HG03060 (cell line): ENCODE results near the gene ZNF672.
"Not testable (repeated sequence)": the region's sequence is repeated elsewhere in the genome, so short reads cannot be mapped to it uniquely, and the experiment has no call there.

ENCODE experiments used
- ATAC-seq: cut with Tn5 transposase; IDR thresholded peaks from one replicate; pipeline ENCODE4 v1.9.1; 2021; ENCODE audit warnings: low read depth, moderate number of reproducible peaks; ENCODE audit not compliant: unreplicated experiment

Gene ZNF672

DNA sequence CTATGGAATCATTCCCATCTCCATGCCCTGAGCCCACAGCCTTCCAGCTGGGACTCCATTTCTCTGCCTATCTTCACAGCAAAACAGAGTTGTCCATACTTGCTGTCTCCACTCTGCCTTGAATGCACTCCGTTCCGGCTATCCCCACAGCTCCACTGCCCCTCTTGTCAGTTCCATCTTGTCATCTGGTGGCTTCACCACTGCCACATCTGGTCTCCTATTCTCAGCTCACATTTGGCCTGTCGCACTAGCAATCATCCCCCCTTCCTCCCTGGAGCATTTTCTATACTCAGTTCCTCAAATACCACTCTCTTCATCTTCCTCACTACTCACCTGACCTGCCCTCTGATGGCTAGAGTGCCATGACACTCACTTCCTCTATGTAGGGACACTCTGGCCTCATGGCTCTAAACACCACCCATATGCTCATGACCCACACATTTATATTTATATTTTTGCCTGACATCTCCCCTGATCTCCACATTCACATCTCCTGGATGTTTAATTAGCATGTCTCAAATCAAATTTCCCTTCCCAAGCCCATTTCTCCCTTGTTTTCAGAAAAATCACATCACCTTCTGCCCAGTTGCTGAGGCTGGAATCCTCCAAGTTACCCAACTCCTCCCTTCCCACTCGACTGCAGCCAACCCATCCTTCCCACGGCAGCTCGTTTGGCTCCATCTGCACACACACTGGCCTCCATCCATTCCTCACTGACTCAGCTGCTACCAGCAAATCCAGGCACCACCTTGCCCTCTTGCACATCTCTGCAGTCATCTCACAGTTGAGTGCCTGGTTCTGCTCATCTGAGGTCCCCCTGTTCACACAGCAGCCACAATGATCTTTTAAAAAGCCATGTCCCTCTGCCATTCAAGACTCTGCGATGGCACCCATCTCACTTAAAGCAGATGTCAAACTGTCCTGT is 14.7 kb downstream of the ZNF672 start:
- ATAC-seq = no peak

DNA sequence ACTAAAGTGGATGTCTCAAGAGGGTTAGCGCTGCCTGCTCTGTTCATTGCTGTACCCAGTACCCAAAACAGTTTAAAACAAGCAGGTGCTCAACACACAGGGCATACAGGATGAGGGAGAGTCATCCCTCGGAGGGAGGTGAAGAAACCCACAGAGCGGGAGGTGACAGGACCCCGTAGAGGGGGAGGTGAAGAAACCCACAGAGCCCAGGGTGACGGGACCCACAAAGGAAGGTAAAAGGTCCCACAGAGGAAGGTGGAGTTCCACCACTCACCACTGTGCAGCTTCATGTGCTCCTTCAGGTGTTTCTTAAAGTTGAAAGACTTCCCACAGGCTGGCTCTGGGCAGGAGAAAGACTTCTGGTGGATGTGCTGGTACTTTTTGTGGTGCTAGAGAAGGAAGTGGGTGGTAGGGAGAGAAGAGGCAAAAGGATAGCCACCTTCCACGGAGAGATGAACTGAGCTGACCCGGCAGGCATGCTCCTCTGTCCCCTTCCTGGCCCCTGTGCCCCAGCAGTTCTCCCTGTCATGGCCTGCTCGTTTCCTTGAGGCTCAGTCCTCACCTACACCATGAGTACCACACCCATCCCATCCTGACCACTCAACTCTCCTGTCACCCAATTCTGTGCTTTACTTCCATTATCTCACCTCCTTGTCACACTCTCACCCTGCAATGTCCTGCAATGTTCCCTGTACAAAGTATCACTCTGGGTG is 15.8 kb downstream of the ZNF672 start:
- ATAC-seq = no peak

DNA sequence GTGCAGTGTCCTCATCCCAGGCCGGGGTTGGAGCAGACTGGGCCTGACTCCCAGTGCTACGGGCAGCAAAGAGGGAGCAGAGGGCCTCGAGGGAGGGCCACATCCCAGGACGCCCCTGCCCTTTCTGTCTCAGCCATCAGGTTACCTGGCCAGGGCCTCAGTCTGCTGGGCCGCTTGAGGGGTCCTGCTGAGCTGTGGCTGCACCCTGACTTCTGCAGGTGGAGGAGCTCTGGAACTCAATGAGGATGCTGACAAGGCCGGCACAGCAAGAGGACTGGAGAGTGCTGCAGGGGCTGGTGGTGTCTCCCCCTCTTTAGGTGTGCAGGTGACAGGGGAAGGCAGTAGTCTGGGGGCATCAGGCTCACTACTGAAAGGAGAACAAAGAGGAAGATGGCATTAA is 17.6 kb downstream of the ZNF672 start:
- ATAC-seq = no peak

DNA sequence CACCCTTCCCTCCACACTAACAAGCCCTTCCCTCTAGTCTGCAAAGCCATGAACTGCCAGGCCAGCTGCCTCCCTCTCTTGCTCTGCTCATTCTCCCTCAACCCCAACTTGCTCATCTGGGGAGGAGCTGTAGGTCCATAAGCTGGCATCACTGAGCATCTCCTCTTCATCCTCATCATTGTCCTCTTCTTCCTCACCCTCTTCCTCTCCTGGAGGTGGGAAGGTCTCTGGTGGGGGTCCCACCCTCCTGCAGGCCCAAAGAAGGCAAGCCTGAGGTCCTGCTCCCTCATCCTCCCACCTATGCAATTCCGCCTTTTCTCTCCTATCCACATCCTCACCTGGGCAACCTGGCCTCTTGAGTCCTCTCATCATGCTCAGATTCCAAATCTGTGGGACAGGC is 18.2 kb downstream of the ZNF672 start:
- no peak for ATAC-seq

DNA sequence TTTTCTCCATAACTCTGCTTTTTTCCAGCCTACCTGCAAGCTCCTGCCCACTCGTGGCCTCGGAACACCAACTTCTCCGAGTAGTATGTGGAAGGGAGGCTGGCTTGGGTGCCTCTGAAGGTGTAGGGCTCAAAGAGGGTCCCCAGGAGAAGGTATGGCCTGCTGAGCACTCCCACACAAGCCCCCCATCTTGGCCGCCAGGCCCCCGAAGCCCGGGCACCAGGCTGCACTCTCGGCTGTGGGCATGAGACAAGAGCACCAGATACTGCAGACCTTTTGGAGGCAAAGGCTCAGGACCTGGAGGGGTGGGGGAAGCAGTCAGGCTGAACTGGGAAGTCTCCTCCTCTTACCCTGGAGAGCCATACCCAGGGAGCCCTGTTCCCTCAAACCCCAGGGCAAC is 19.2 kb downstream of the ZNF672 start:
- ATAC-seq = no peak

DNA sequence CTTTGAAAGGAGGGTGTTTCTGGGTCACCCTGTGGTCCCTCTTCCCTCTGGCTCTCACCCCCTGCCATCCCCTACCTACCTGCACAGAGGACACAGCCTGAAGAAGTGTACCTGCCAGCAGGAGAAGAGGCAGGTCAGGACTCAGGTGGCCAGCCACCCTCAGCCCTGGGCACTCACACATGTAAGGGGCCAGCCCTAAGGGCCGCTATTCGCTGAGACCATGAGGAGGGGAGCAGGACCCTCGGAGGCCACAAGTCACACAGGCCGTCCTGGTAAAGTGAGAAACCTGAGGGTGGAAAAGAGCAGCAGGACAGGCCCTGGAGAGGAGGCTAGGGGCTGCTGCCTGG is 19.7 kb downstream of the ZNF672 start:
- ATAC-seq = no peak

DNA sequence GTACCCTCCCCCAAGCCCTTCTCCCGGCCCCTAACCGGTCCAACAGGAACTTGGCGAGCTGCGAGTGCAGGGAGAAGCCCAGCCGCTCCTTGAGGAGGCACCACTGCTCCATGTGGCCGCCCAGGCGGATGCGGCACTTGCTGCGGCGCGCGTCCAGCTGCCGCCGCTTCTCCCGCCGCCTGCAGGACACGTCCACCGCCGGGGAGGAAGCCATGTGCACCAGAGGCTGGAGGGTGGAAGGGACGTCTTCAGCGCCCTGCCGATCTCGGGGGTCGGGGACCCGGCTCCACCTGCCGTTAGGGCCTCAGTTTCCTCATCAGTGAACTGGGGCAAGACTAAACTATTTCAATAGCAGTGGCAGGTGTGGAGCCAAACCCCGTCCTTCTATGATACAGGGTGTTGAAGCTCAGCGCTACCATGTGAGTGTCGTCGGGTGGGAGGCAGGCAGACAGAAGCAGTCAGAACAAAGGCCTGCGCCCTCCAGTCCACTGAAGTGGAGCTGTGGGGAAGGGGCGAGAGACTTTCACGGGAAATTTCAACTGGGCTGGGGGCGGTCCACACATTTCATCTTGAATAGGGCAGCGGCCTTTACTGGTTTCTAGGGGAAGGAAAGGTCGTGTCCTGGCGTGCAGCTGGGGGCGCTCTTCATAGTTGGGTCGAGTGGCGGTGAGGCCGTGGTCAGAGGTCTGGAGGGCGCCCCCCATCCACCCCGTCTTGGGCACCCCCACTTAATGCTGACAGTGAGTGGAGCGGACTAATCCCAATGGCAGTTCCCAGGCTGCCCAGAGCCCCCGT is 20.3 kb downstream of the ZNF672 start:
- peak; percentile 16 for ATAC-seq

DNA sequence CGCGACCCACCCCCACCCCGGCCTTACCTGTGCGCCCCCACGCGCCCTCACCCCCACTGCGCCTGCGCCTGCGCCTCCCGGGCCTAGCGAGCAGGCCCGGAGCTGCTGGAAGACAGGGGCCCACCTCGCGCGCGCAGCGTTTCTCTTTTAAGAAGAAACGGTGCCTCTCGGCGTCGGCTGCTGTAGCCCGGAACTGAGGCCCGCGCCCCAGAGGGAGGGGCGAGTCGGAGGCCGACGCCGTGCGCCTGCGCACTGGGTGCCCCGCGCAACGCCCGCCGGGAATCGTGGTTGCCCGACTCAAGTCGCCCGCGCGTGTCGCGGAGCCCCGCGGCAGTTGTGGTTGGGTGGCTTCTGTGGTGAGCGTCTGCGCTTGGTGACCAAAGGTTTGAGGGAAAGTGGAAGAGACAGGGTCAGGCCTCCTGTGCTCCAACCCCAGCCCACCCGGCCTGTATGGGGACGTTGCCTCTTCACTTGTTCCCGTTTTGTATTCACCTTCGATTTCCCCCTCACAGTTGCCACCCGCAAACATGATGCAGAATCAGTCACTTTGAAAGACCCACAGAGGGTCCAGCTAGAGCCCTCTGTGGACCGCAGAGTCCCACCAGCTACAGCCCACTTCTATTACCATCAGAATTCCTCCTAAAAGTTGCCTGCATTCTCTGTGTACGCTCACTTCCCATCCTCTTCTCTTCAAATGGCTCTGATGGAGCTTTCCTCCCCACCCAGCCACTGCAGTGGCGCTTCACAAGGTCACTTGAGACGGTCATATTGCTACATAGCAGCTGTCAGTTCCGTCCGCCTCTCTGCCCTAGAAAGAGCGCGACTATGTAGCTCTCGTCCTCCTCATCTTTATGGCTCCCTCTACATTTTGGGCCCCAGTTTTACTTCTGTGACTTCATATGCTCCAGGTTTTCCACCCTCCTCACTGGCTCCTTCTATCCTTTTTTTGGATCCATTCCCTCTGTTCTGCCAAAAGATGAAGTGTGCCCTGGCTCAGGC is 21.2 kb downstream of the ZNF672 start, which contains the start of gene ZNF692:
Gene ZNF692 (minus strand): TSS at position 195 of the 999 bp plus-strand sequence. CDS start 776 bp downstream, outside the sequence.
- ATAC-seq = peak; percentile 59

DNA sequence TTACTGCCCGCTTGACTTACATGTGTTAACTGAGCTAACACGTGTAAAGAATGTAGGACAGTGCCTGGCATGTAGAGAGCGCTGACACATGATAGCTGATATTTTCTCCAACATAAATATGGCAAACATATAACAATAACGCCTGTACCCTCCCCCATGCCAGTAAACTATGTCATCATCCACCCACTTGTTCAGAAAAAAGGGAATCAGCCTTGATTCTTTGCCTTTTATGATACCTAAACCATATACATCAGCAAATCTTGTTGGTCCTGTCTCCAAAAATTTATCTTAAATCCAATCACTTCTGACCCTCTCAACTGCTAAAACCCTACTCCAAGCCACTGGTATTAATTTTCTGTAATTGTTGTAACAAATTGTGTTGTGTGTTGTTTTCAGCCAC is 22.0 kb downstream of the ZNF672 start:
- no peak for ATAC-seq

DNA sequence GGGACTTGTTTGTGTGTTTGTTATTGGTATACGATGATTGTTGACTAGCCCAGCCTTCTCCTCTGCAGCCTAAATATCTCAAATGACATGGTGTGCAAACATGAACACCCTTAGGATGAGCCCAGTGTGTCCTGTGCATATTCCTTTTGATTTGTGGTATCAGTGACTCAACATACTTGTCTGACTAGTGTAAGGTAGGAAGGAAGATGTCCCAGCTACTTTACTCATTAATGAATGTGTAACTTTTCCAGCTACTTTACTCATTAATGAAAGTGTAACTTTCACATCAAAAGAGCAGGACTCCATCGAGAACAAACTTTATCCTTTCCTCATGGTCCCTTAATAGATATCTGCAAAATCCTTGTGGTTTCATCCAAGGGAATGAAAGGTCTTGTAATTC is 23.6 kb downstream of the ZNF672 start:
- ATAC-seq = no peak

DNA sequence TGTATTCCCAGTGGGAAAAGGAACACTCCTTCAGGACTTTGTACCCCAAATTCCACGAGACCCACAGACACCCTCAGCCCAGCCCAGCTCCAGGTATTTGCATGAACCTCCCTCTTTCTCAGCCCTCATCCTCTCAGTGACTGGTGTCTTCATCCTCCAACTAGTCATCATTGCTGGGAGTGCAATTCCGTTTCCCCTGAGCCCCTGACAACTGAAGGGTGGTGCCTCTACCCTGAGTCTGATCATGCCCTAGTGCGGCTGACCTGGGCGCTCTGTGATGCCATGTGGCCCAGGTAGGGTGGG is 24.6 kb downstream of the ZNF672 start:
- ATAC-seq = peak; percentile 1

DNA sequence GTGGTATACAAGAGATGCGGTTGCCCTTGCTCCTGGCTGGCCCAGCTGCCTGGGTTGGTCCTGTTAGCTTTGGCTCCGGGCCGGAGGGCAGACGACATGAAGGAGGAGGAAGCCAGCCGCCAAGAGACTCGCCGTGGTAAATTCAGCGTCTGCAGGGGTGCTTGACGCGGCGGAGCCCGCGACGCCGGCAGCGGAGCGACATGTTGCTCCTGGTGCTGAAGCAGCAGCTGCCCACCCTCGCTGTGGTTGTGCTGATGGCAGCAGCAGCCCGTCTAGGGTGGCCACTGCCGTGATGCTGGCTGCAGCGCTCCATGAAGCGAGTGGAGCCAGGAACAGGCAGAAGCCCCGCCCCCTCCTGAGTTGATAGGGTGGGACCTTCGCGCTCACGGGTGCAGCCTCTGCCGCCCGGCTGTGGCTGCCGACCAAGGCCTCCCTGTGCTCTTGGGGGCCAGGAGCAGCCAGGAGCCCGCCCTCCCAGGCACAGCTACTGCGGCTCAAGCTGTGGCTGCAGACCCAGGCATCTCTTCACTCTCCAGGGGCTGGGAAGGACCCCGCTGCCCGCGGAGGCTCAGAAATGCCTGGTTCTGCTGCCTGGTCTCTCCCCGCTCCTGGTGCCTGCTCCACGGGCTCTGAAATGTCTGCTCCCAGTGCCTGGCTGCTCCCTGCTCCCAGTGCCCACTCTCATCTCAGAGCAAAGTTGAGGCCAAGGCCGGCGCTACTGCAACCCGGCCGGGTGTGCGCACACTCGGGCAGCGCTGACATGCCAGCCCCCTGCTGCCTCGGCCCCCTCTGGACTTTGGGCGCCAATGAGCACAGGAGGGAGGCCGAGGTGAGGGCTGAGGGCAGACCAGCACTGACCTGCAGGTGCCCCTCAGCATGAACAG is 25.2 kb downstream of the ZNF672 start:
- ATAC-seq = peak; percentile 33

DNA sequence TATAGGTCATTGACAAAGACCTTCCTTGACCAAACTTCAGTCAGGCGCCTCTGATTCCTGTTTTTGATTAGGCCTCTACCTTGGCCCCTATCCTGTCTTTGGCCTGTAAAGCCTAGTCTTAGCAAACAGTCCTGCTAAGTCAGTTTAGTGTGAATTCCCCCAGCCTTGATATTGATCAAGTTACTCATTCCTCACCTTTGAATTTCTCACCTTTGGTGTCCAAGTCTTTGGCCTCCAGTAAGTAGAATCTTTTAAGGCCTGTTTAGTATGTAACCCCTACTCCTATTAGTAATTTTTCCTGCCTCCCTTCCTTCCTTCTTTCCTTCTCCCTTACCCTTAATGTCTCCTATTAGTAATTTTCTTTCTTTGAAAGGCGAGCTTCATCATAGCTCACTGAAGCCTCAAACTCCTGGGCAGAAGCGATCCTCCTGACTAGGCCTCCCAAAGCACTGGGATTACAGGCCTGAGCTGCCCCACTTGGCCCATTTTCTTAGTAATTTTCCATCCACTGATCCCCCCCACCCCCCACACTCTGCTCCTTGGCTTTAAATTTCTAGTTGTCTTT is 33.9 kb downstream of the ZNF672 start:
- ATAC-seq = no peak

DNA sequence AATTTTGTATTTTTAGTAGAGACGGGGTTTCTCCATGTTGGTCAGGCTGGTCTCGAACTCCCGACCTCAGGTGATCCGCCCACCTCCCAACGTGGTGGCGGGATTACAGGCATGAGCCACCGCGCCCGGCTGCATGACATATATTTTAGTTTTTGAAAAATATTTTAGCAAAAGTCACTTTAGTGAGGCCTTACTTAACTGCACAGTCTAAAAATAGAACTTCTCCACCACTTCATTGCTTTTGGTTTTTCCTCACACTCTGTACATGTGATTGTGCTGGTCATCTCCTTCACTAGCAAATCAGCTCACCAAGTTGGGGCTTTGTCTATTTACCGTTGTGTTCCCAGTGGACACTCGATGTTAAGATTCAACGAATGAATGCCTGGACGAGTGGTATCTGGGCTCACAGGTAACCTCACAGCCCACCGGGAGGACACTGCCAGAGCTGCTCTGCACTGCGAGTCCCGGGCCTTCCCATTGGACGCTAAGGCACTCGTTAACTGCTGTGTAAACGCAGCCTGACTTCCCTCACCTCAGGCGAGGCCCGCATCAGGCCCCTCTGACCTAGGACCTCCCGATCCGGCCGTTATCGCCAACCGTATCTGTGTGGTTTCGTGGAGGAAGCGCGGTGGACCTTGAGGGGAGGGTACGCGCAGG is 34.9 kb downstream of the ZNF672 start:
- ATAC-seq = peak; percentile 17

DNA sequence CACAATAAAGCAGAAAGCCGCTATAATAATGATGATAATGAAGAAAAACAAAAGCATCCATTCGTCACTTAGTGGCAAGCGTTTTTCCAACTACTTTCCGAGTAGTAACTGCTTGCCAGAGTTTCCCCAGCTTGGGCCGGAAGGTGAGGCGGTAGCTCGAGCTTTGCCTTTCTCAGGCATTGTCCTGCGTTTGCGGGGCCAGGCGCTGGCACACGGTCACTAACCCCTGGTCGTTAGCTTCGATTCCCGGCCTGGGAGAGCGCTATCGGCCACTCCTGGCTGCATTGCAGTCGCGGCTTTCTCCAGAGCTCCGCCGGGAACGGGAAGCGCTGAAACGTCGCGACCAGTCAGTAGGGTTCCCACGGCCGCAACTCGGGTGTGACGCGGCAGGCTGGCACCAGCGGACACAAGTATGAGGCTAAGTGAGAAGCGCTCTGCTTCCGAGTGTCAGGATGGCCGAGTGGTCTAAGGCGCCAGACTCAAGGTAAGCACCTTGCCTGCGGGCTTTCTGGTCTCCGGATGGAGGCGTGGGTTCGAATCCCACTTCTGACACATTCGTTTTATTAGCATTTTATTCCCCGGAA is 35.5 kb downstream of the ZNF672 start:
- ATAC-seq = peak; percentile 54

DNA sequence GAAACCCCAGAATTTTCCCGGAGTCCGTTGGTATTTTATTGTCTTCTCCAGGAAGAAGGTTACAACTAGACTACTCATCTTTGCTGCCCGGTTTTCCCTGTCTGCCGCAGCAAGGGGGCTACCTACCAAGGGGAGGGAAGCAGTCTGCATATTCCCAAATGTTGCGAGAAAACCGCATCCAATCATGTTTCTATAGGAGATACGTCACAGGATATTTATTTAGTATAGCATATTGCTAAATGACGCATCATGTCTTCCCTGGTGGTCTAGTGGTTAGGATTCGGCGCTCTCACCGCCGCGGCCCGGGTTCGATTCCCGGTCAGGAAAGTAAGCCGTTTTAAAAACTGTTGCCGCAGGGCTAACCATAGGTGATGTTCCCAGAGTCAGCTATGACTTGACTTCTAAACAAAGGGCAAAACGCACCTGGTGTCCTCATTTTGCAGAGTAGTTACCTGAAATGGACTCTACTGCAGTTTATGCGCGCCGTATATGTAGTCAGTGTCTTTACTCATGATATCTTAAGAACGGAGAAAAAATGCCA is 36.0 kb downstream of the ZNF672 start:
- ATAC-seq = peak; percentile 57

DNA sequence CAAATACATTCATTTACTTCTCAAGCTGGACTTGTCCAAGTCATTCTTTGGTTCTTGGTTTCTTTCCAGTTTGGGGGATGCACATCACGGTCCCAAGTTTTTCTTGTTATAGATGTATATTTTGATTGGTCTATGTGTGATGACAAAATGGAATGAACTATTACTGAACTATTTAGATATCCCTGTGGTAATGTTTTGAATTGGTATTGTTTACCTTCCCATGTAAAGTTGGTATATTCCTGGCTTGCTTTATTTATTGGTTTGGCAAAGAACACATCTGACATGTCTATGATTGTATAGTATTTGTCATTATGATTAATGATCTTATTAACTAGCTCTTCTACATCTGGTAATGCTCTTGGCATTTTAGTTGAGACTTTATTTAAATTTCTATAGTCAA is 43.2 kb downstream of the ZNF672 start:
- ATAC-seq = no peak

DNA sequence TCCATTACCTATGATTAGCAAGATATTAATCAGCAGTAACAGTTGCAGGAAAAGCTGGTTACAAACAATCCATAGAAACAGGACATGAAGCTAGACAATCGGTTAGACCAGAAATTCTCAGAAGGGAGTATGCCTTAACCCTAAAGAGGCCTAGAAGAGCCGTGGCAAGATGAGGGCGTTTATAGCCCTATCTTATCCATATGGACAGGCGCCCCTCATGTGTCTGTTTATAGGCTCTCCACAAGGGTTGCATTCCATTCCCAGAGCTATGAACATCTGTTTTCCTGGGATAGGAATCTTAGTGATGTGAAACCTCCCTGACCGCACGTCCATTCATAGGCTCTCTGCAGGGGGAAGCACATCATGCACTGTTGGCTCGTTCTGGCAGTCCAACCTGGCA is 44.4 kb downstream of the ZNF672 start:
- not testable (repeated sequence) for ATAC-seq
